HepG2 (cell line): ENCODE results near the gene VAPA. TPM values are rescaled to one million over a fixed set of nuclear protein-coding genes. Genes with fewer than 3 reads are reported as not detected.

Experiments used
- ATAC-seq: fragments of 200-7000 bp; cut with Tn5 transposase; 3 replicates; pipeline ENCODE4 v1.9.1; 2020; ENCODE audit warnings: mild to moderate bottlenecking, moderate library complexity
- BruUV-seq: library from RNA; stranded (reverse); fragments of 400-500 nt; replicated peaks from 2 replicates; lab custom pipeline; 2021; lab: Mats Ljungman, UMichigan
- CTCF ChIA-PET: fragments of 300-600 bp; formaldehyde crosslinking; extraction: SDS; loops from one replicate; lab custom pipeline; 2021; ENCODE audit warnings: low total read pairs, inconsistent platforms, low intra/inter-chr PET ratio; lab: Yijun Ruan, JAX
- POLR2A ChIA-PET: fragments of 350-600 bp; sonication (Branson Sonifier 250); formaldehyde crosslinking; loops from one replicate; lab custom pipeline; 2020; ENCODE audit warnings: antibody characterized with exemption, inconsistent platforms; lab: Yijun Ruan, JAX
- DNase-seq: peaks from one replicate; pipeline ENCODE4 v3.0.0-alpha.2; 2015; ENCODE audit warnings: low spot score
- FAIRE-seq: peaks from 3 replicates; lab custom pipeline; 2011; peaks lifted over from hg19 to GRCh38; lab: Jason Lieb, UNC
- H2AFZ ChIP-seq: one replicate; pipeline ENCODE4 v1.6.1; 2011; ENCODE audit warnings: low read length, inconsistent platforms
- H3K27ac ChIP-seq: fragments of 300-600 bp; 3 replicates; pipeline ENCODE4 v1.8.0; 2011; ENCODE audit warnings: mixed run types, mild to moderate bottlenecking, mixed read lengths, low read length, inconsistent platforms; ENCODE audit not compliant: insufficient read depth; ENCODE audit errors: extremely low read length
- H3K27me3 ChIP-seq, 2 experiments: fragments of 200-600 bp in 1 of 2; 2 replicates in 1 of 2; 3 replicates in 1 of 2; pipeline versions ENCODE4 v1.6.0 to v1.8.0; 2011; ENCODE audit warnings: low read length in 2 of 2, mild to moderate bottlenecking in 2 of 2, moderate library complexity in 2 of 2, inconsistent platforms in 1 of 2; ENCODE audit not compliant: insufficient read depth in 2 of 2, control insufficient read depth in 1 of 2
- H3K36me3 ChIP-seq, 2 experiments: fragments of 200-600 bp in 1 of 2; replicated peaks in 1 of 2; 2 replicates in 1 of 2; 3 replicates in 1 of 2; pipeline versions ENCODE4 v1.5.1 to v1.8.0; 2011; ENCODE audit warnings: low read length in 2 of 2, inconsistent platforms in 1 of 2; ENCODE audit not compliant: insufficient read depth in 2 of 2, control insufficient read depth in 1 of 2
- H3K4me1 ChIP-seq: 2 replicates; pipeline ENCODE4 v1.5.1; 2012; ENCODE audit warnings: low read length, inconsistent platforms; ENCODE audit not compliant: insufficient read depth
- H3K4me2 ChIP-seq: 2 replicates; pipeline ENCODE4 v1.6.0; 2011; ENCODE audit warnings: low read depth, low read length, inconsistent platforms
- H3K4me3 ChIP-seq, 3 experiments: fragments of 200-600 bp in 1 of 3; sonication (generic), shearing (Covaris generic) in 1 of 3; replicated peaks in 1 of 3; 2 replicates each; pipeline ENCODE4 v1.5.1; 2011 to 2016; ENCODE audit warnings: low read length in 3 of 3, inconsistent platforms in 2 of 3, low read depth in 2 of 3, mild to moderate bottlenecking in 2 of 3, control low read depth in 1 of 3, mixed read lengths in 1 of 3; ENCODE audit not compliant: insufficient read depth in 1 of 3
- H3K79me2 ChIP-seq: one replicate; pipeline ENCODE4 v1.6.1; 2011; ENCODE audit warnings: low read length, inconsistent platforms; ENCODE audit not compliant: insufficient read depth
- H3K9ac ChIP-seq: 2 replicates; pipeline ENCODE4 v1.6.0; 2011; ENCODE audit warnings: mild to moderate bottlenecking, low read depth, low read length, inconsistent platforms; ENCODE audit not compliant: insufficient read depth
- H3K9me3 ChIP-seq: 2 replicates; pipeline ENCODE4 v1.5.1; 2012; ENCODE audit warnings: mild to moderate bottlenecking, low read length
- H4K20me1 ChIP-seq: 2 replicates; pipeline ENCODE4 v1.6.0; 2011; ENCODE audit warnings: inconsistent platforms, mild to moderate bottlenecking, low read length, moderate library complexity; ENCODE audit not compliant: insufficient read depth
- ATF7-NPFF ChIP-seq: sonication (generic); formaldehyde crosslinking; IDR thresholded peaks from 2 replicates; pipeline ENCODE4 v1.8.1; 2023; ENCODE audit warnings: mild to moderate bottlenecking, low read depth, missing genetic modification reagents, moderate library complexity
- MTF1 ChIP-seq: sonication (generic); formaldehyde crosslinking; IDR thresholded peaks from 2 replicates; pipeline ENCODE4 v1.5.0; 2020; ENCODE audit warnings: missing genetic modification reagents
- NCOA5 ChIP-seq: sonication (generic); formaldehyde crosslinking; IDR thresholded peaks from 2 replicates; pipeline ENCODE4 v1.4.0; 2020; ENCODE audit warnings: missing genetic modification reagents
- PHF8 ChIP-seq: sonication (generic); formaldehyde crosslinking; IDR thresholded peaks from 2 replicates; pipeline ENCODE4 v1.5.0; 2020; ENCODE audit warnings: missing genetic modification reagents
- PPARG ChIP-seq: conservative IDR thresholded peaks from 2 replicates; pipeline ENCODE4 v1.6.1; 2016; ENCODE audit warnings: missing biosample characterization, missing genetic modification reagents
- SIN3A ChIP-seq: IDR thresholded peaks from 2 replicates; pipeline ENCODE4 v1.6.1; 2011; ENCODE audit warnings: low read depth, mild to moderate bottlenecking, control low read depth, low read length, borderline replicate concordance
- ZBTB1 ChIP-seq: sonication (generic); formaldehyde crosslinking; IDR thresholded peaks from 2 replicates; pipeline ENCODE4 v1.4.0; 2020; ENCODE audit warnings: missing genetic modification reagents, borderline replicate concordance
- ZNF574 ChIP-seq: sonication (generic); formaldehyde crosslinking; IDR thresholded peaks from 2 replicates; pipeline ENCODE4 v1.4.0; 2020; ENCODE audit warnings: missing genetic modification reagents
- ZNF589 ChIP-seq: sonication (generic); formaldehyde crosslinking; conservative IDR thresholded peaks from 2 replicates; pipeline ENCODE4 v1.8.0; 2022; ENCODE audit warnings: mild to moderate bottlenecking, moderate library complexity, missing genetic modification reagents
- WGBS: methylation state at CpG from one replicate; pipeline ENCODE4 v1.1.6; 2017; ENCODE audit warnings: low lambda C conversion rate; 5-methylcytosine and 5-hydroxymethylcytosine counted together
- in situ Hi-C: cut with HindIII; loops from 2 replicates; pipeline ENCODE4 v1.10.0; 2017; ENCODE audit warnings: low pct_unique_long_range_greater_than_20kb; ENCODE audit not compliant: extremely low pct_ligation_motif_present
- intact Hi-C: fragments of 100-400 bp; cut with micrococcal nuclease; formaldehyde crosslinking; loops from one replicate; pipeline ENCODE4 v1.10.0; 2022; ENCODE audit not compliant: unreplicated experiment
- polyA plus RNA-seq, 8 experiments: library from polyadenylated mRNA; depleted of rRNA in 3 of 8; stranded (reverse) in 7 of 8; unstranded in 1 of 8; fragments of >200 nt; fragmentation: Illumina TruSeq in 4 of 8; extraction: Trizol in 4 of 8; gene quantifications; 2 replicates each; pipeline versions ENCODE4 v1.2.1 to v1.2.3, GENCODE V29; 2011 to 2016; ENCODE audit warnings: low read depth in 4 of 8, missing spikeins in 1 of 8, mixed read lengths in 1 of 8; ENCODE audit not compliant: insufficient read depth in 1 of 8
- total RNA-seq, 5 experiments: library from RNA; depleted of rRNA; stranded (reverse); fragments of >200 nt; fragmentation: Illumina TruSeq; extraction: Trizol; gene quantifications; 2 replicates each; pipeline ENCODE4 v1.2.3, GENCODE V29; 2016; ENCODE audit warnings: low read depth in 1 of 5
- TF ChIP-seq, protein P1 (sequence below): sonication (generic); formaldehyde crosslinking; IDR thresholded peaks from 2 replicates; pipeline ENCODE4 v1.4.0; 2020; ENCODE audit warnings: mild to moderate bottlenecking, missing genetic modification reagents
- TF ChIP-seq, protein P2 (sequence below): sonication (generic); formaldehyde crosslinking; IDR thresholded peaks from 2 replicates; pipeline ENCODE4 v1.5.0; 2020; ENCODE audit warnings: mild to moderate bottlenecking, missing genetic modification reagents, borderline replicate concordance

The VAPA gene
- total and polyA plus RNA-seq, 2 of the 13 experiments (the other 11 are each of a cell fraction or from before 2014, with no cell fraction given): 167 to 294 TPM

DNA sequence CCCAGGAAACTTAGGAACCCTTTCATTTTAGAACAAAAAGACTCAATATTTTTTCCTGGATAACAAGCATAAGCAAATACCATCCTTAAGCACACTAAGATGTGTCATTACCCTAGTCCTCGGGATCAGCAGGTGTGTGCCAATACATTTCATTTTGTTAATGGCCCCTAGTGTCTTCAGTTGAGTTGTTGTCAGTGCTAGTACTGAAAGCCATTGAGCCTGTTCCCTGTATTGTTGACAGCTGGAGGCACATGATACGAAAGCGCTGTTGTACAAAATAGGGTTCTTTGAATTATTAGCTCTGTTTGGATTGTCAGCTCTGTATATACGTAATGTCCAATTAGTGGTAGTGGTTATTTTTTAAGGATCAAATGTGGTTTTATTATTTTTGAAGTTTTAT, 29.5 kb downstream of the VAPA start:
- peak; percentile 50 for ATAC-seq
- H3K79me2 ChIP-seq: peaks cover 23% of the 10 kb centered on the region
- FAIRE-seq: no peak
- ChIA-PET CTCF (no interaction called here), POLR2A (no interaction called here)
- H4K20me1 ChIP-seq: peaks cover 5% of the 10 kb centered on the region; the same call in 1 of the 2 replicates
- H3K27me3 ChIP-seq: no peaks in the 10 kb centered on the region
- no peak overlapping the region for H2AFZ ChIP-seq
- peaks cover 7% of the 10 kb centered on the region; the same call in 1 of the 2 replicates for H3K4me1 ChIP-seq
- no peak for DNase-seq
- no peak overlapping the region for H3K27ac ChIP-seq
- no peak overlapping the region for H3K9ac ChIP-seq
- H3K36me3 ChIP-seq: peaks cover 11 to 56% of the 10 kb centered on the region in 2 experiments
- no peak overlapping the region for H3K4me3 ChIP-seq
- WGBS: 91% methylated on average over 4 of the region's 4 CpGs
- in situ Hi-C loops: no loop called here
- H3K4me2 ChIP-seq: no peak overlapping the region
- no TSS peak for BruUV-seq
- H3K9me3 ChIP-seq: no peaks in the 10 kb centered on the region
- intact Hi-C loops: no loop called here
- no peak for TF ChIP-seq SIN3A
- no peak for TF ChIP-seq ZNF574 (CRISPR knock-in tag)
- no peak for TF ChIP-seq ATF7-NPFF (CRISPR knock-in tag)
- no peak for TF ChIP-seq PHF8 (CRISPR knock-in tag)
- TF ChIP-seq, protein P1, sequence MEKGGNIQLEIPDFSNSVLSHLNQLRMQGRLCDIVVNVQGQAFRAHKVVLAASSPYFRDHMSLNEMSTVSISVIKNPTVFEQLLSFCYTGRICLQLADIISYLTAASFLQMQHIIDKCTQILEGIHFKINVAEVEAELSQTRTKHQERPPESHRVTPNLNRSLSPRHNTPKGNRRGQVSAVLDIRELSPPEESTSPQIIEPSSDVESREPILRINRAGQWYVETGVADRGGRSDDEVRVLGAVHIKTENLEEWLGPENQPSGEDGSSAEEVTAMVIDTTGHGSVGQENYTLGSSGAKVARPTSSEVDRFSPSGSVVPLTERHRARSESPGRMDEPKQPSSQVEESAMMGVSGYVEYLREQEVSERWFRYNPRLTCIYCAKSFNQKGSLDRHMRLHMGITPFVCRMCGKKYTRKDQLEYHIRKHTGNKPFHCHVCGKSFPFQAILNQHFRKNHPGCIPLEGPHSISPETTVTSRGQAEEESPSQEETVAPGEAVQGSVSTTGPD: no peak
- no peak for TF ChIP-seq NCOA5 (CRISPR knock-in tag)
- TF ChIP-seq PPARG: no peak
- TF ChIP-seq, protein P2, sequence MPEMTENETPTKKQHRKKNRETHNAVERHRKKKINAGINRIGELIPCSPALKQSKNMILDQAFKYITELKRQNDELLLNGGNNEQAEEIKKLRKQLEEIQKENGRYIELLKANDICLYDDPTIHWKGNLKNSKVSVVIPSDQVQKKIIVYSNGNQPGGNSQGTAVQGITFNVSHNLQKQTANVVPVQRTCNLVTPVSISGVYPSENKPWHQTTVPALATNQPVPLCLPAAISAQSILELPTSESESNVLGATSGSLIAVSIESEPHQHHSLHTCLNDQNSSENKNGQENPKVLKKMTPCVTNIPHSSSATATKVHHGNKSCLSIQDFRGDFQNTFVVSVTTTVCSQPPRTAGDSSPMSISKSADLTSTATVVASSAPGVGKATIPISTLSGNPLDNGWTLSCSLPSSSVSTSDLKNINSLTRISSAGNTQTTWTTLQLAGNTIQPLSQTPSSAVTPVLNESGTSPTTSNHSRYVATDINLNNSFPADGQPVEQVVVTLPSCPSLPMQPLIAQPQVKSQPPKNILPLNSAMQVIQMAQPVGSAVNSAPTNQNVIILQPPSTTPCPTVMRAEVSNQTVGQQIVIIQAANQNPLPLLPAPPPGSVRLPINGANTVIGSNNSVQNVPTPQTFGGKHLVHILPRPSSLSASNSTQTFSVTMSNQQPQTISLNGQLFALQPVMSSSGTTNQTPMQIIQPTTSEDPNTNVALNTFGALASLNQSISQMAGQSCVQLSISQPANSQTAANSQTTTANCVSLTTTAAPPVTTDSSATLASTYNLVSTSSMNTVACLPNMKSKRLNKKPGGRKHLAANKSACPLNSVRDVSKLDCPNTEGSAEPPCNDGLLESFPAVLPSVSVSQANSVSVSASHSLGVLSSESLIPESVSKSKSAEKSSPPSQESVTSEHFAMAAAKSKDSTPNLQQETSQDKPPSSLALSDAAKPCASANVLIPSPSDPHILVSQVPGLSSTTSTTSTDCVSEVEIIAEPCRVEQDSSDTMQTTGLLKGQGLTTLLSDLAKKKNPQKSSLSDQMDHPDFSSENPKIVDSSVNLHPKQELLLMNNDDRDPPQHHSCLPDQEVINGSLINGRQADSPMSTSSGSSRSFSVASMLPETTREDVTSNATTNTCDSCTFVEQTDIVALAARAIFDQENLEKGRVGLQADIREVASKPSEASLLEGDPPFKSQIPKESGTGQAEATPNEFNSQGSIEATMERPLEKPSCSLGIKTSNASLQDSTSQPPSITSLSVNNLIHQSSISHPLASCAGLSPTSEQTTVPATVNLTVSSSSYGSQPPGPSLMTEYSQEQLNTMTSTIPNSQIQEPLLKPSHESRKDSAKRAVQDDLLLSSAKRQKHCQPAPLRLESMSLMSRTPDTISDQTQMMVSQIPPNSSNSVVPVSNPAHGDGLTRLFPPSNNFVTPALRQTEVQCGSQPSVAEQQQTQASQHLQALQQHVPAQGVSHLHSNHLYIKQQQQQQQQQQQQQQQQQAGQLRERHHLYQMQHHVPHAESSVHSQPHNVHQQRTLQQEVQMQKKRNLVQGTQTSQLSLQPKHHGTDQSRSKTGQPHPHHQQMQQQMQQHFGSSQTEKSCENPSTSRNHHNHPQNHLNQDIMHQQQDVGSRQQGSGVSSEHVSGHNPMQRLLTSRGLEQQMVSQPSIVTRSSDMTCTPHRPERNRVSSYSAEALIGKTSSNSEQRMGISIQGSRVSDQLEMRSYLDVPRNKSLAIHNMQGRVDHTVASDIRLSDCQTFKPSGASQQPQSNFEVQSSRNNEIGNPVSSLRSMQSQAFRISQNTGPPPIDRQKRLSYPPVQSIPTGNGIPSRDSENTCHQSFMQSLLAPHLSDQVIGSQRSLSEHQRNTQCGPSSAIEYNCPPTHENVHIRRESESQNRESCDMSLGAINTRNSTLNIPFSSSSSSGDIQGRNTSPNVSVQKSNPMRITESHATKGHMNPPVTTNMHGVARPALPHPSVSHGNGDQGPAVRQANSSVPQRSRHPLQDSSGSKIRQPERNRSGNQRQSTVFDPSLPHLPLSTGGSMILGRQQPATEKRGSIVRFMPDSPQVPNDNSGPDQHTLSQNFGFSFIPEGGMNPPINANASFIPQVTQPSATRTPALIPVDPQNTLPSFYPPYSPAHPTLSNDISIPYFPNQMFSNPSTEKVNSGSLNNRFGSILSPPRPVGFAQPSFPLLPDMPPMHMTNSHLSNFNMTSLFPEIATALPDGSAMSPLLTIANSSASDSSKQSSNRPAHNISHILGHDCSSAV (CRISPR knock-in tag): no peak
- no peak for TF ChIP-seq ZBTB1 (CRISPR knock-in tag)
- no peak for TF ChIP-seq MTF1 (CRISPR knock-in tag)
- TF ChIP-seq ZNF589: no peak
